Measurements from ENCODE around the gene TMEM243.

Gene TMEM243

DNA sequence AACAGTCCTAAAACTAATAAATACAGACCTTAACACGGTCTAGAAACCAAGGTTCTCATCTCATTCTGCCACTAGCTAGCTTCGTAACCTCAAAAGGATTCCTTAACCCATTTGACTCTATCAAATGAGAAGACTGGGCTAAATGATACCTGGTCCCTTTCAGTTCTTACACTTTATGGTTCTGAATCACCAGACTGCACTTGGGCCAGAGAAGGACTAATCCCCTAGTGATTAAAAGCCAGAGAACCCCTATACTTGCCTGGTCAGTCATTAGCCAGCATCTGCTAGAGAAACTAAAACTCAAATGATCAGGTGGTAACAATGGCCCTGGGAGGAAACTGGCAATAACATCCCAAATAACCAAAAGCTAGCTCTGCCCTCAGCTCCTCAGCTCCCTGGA is 16.8 kb downstream of the TMEM243 start:
- Mint-ChIP-seq H3K27me3 (no peaks in the 10 kb centered on the region), H3K9me3 (peaks cover 8% of the 10 kb centered on the region), H3K36me3 (peaks cover 50% of the 10 kb centered on the region), H3K4me3 (no peak overlapping the region), H3K27ac (peak overlapping the region; percentile 72), H3K4me1 (peaks cover 48% of the 10 kb centered on the region)
- ATAC-seq (ENCODE audit: low read depth), result no peak
- no peak for DNase-seq (ENCODE audit: low spot score in 2 of 2)

DNA sequence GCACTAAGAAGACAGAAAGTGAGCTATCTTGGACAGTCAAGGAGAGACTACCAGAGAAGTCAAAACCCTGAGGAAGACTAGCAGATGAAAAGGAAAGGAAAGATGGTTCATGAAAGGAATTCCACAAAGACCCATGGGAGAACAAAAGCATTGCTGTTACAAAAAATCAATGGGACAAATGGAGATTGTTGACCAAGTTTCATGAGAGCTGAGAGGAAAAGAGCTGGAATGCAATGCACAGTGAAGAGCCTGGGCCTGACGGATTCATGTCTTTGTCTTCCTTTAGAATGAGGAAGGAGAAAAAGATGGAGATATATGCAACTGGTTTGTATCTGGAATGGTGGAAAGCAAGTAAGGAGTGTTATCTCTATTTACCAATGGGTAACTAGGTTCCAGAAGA is 17.3 kb downstream of the TMEM243 start:
- no peak for DNase-seq (ENCODE audit: low spot score in 2 of 2)
- peaks cover 8% of the 10 kb centered on the region for H3K9me3 Mint-ChIP-seq
- H3K27me3 Mint-ChIP-seq, result no peaks in the 10 kb centered on the region
- peaks cover 51% of the 10 kb centered on the region for H3K36me3 Mint-ChIP-seq
- H3K4me3 Mint-ChIP-seq, result peak overlapping the region; percentile 8
- peaks cover 48% of the 10 kb centered on the region for H3K4me1 Mint-ChIP-seq
- ATAC-seq (ENCODE audit: low read depth), result no peak
- peak overlapping the region; percentile 72 for H3K27ac Mint-ChIP-seq

DNA sequence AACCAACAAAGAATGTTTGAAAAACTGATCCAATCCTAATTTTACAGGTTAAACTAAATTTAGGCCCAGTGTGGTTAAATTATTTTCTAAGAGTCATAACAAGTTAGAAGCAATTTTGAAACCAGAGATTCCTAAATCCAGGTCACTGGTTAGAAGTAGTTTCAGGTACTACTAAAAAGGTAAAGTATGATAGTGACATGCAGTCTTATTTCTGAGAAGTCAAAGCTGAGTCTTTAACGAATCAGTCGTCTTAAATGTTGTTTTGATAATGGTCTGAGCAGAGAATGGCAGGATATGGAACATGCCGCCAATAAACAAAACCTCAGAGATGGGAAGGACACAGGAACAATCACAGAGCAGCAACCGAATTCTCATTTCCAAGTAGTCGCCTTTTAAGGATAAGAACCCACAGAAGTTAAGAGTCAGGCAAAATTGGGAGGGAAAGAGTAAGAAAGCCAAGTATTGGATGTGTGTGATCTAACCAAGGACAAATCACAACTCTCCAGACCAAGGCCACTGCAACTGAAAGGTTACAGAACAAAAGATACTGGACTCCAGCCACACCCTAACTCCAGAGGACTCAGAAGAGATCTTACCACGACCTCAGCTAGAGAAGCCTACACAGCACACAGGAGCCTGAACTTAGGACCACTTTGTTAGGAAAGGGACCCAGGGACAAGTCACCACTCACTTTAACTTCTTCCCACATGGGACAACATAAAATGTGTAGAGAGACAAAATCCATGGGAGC is 19.7 kb downstream of the TMEM243 start:
- H3K27ac Mint-ChIP-seq, result peak overlapping the region; percentile 72
- no peaks in the 10 kb centered on the region for H3K27me3 Mint-ChIP-seq
- H3K4me1 Mint-ChIP-seq, result peaks cover 49% of the 10 kb centered on the region
- no peak for DNase-seq (ENCODE audit: low spot score in 2 of 2)
- H3K36me3 Mint-ChIP-seq, result peaks cover 38% of the 10 kb centered on the region
- H3K4me3 Mint-ChIP-seq, result no peak overlapping the region
- ATAC-seq (ENCODE audit: low read depth), result no peak
- peaks cover 2% of the 10 kb centered on the region for H3K9me3 Mint-ChIP-seq

DNA sequence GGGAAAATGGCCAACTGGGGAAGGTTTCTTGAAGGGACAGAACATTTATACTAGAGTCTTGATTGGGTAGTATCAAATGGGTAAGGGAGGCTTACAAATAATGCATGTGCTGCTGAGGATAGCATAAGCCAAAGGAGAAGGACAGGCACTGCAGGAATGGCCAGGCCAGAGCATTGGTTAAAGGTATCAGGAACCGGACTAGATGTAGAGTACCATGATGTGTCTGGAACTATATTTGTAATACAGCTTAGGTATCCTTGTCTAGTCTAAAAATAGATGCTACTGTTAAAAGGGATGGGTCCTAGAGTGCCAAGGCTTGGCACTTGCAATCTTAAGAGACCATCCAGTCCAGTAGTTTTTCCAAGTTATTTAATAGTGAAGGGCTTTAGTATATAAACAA is 20.3 kb downstream of the TMEM243 start:
- peaks cover 2% of the 10 kb centered on the region for H3K9me3 Mint-ChIP-seq
- H3K27me3 Mint-ChIP-seq, result no peaks in the 10 kb centered on the region
- peak overlapping the region; percentile 72 for H3K27ac Mint-ChIP-seq
- no peak for DNase-seq (ENCODE audit: low spot score in 2 of 2)
- ATAC-seq (ENCODE audit: low read depth), result no peak
- H3K4me3 Mint-ChIP-seq, result no peak overlapping the region
- H3K4me1 Mint-ChIP-seq, result peaks cover 49% of the 10 kb centered on the region
- H3K36me3 Mint-ChIP-seq, result peaks cover 37% of the 10 kb centered on the region

DNA sequence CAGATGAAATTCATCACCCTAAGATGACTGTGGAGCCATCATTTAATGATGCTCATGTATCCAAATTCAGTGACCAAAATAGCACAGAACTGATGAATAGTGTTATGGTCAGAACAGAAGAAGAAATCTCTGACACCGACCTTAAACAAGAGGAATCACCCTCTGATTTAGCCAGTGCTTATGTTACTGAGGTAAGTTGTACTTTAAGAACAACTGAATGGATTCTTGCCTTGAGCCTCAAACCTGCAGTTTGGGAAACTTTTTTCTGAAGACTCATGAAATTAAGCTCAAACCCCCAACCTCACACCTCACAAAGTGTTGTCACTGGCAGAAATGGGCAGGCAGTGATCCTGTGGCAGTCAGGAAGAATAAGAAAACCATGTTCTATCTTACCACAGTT is 25.6 kb downstream of the TMEM243 start:
- H3K36me3 Mint-ChIP-seq, result peaks cover 23% of the 10 kb centered on the region

DNA sequence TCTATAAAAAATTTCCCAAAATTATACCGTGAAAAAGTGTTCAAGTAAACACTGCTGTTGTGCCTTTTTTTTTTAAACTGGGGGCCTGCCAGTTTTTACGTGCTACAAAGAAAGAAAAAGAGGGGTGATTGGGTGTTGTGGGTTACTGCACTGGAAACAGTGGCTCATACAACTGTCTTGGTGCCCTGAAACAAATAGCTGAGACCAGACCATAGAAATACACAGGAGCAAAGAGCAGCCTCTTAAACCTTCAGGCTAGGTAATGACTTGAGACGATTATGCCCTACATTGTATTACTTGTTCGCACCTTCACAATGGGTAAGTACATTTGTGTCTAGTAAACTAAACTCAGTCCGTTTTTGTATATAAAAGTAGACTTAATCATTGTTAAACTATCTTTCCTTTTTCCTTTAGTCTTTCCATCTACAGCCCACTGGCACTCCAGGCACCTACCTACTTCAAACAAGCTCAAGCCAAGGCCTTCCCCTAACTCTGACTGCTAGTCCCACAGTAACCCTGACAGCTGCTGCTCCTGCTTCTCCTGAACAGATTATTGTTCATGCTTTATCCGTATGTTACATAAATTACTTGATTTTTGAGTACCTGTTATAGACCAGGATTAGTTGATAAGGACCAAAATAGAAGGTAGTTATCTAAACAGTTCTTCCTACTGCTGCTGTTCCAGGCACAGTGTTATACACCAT is 26.6 kb downstream of the TMEM243 start:
- Mint-ChIP-seq H3K27ac (peak overlapping the region; percentile 80), H3K9me3 (no peaks in the 10 kb centered on the region), H3K4me1 (peaks cover 19% of the 10 kb centered on the region), H3K36me3 (peaks cover 25% of the 10 kb centered on the region), H3K27me3 (no peaks in the 10 kb centered on the region), H3K4me3 (no peak overlapping the region)
- DNase-seq (ENCODE audit: low spot score in 2 of 2) (no peak), ATAC-seq (ENCODE audit: low read depth) (no peak)

More for the DNA sequence above, 25.6 kb downstream of the TMEM243 start:
- H3K9me3 Mint-ChIP-seq, result no peaks in the 10 kb centered on the region
- H3K4me3 Mint-ChIP-seq, result no peak overlapping the region
- DNase-seq (ENCODE audit: low spot score in 2 of 2) (no peak), ATAC-seq (ENCODE audit: low read depth) (no peak)
- H3K27me3 Mint-ChIP-seq, result no peaks in the 10 kb centered on the region
- peak overlapping the region; percentile 80 for H3K27ac Mint-ChIP-seq
- H3K4me1 Mint-ChIP-seq, result peaks cover 22% of the 10 kb centered on the region

DNA sequence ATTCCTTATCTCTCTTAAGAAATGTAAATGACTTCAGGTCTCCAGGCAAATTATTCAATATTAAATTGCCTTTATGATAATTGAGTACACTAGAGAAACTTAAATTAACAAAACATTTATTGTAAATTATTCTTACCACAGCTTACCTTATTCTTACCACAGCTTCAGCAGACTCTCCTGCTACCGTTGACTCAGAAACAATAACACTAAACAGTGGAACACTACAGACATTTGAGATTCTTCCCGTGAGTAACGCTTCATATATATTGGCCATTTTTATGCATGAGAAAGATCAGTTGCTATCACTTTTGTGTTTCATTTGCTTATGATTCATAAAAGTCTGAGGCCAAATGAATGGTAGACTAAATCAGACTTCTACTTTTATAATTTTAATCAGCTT is 28.7 kb downstream of the TMEM243 start:
- H3K27me3 Mint-ChIP-seq, result no peaks in the 10 kb centered on the region
- DNase-seq (ENCODE audit: low spot score in 2 of 2) (no peak), ATAC-seq (ENCODE audit: low read depth) (no peak)
- peaks cover 12% of the 10 kb centered on the region for H3K4me1 Mint-ChIP-seq
- no peaks in the 10 kb centered on the region for H3K9me3 Mint-ChIP-seq
- no peak overlapping the region for H3K4me3 Mint-ChIP-seq
- peak overlapping the region; percentile 60 for H3K27ac Mint-ChIP-seq
- H3K36me3 Mint-ChIP-seq, result peaks cover 24% of the 10 kb centered on the region

DNA sequence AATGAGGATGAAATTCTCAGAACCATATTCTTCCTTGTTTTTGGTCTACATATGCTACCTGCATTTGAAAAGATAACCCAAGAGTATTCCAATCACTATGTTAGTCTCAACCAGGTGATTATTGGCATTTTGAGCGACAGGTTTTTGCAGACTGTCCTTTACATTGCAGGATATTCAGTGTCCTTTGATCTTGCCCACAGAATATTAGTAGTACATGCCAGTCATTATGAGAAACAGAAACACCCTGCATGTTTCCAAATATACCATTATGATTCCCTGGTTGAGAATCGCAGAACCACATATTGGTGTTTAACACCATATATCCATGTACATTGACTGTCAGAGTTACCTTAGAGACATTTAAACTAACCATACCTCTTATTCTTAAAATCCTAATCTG is 30.6 kb downstream of the TMEM243 start:
- no peak for DNase-seq (ENCODE audit: low spot score in 2 of 2)
- no peak for ATAC-seq (ENCODE audit: low read depth)
- Mint-ChIP-seq H3K27me3 (no peaks in the 10 kb centered on the region), H3K4me3 (no peak overlapping the region), H3K9me3 (no peaks in the 10 kb centered on the region), H3K27ac (peak overlapping the region; percentile 48), H3K4me1 (peaks cover 18% of the 10 kb centered on the region), H3K36me3 (peaks cover 39% of the 10 kb centered on the region)

DNA sequence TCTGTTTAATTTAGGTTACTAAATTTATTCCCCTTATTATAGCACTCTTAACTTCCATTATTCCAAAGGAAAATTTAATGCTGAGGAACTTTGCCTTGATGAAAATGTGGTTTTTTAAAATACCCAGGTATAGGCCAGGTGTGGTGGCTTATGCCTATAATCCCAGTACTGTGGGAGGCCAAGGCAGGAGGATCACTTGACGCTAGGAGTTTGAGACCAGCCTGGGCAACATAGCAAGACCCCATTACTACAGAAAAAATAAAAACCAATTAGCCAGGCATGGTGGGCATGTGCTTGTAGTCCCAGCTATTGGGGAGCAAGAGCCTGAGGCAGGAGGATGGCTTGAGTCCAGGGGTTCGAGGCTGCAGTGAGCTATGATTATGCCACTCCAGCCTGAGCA is 32.4 kb downstream of the TMEM243 start:
- no peaks in the 10 kb centered on the region for H3K27me3 Mint-ChIP-seq
- ATAC-seq (ENCODE audit: low read depth) (no peak), DNase-seq (ENCODE audit: low spot score in 2 of 2) (no peak)
- no peak overlapping the region for H3K4me3 Mint-ChIP-seq
- no peak overlapping the region for H3K27ac Mint-ChIP-seq
- peaks cover 20% of the 10 kb centered on the region for H3K4me1 Mint-ChIP-seq
- H3K36me3 Mint-ChIP-seq, result peaks cover 34% of the 10 kb centered on the region
- no peaks in the 10 kb centered on the region for H3K9me3 Mint-ChIP-seq

DNA sequence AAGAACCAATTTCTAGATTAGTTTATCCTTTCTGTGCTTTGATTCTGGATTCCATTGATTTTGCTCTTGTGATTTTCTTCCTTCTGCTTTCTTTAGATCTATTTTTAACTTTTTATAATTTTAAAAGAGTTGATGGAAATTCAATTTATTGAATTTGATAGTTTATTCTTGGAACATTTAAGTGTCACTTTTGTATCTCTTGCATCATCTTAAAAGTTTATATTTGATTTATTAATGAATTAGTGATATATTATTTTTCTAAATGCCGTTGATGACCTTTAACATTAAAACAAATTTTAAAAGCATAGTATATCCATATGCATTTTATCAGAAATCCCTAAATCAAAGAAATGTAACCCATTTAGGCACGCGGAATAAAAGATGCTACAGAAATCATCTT is 40.4 kb downstream of the TMEM243 start:
- Mint-ChIP-seq H3K27ac (no peak overlapping the region), H3K27me3 (no peaks in the 10 kb centered on the region), H3K9me3 (no peaks in the 10 kb centered on the region), H3K4me3 (no peak overlapping the region), H3K4me1 (peaks cover 15% of the 10 kb centered on the region), H3K36me3 (peaks cover 31% of the 10 kb centered on the region)
- ATAC-seq (ENCODE audit: low read depth), result no peak
- DNase-seq (ENCODE audit: low spot score in 2 of 2), result no peak

DNA sequence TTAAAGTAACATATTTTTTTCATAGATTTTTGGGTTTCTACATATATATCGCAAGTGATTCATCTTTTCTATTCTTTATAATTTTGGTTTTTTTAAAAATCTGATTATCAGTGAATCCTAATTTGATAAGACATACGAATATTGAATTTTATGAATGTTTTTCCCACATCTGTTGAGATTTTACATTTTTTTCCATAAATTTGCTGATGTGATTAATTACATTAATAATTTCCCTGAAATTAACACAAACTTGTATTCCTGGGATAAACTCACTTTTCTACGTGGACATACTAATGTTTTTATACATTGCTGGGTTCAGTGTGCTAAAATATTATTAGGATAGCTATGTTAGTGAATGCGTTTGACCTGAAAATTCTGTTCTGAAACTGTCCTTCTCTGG is 41.2 kb downstream of the TMEM243 start:
- peaks cover 33% of the 10 kb centered on the region for H3K36me3 Mint-ChIP-seq
- no peaks in the 10 kb centered on the region for H3K27me3 Mint-ChIP-seq
- no peaks in the 10 kb centered on the region for H3K9me3 Mint-ChIP-seq
- H3K4me1 Mint-ChIP-seq, result peaks cover 10% of the 10 kb centered on the region
- ATAC-seq (ENCODE audit: low read depth), result no peak
- DNase-seq (ENCODE audit: low spot score in 2 of 2), result no peak
- no peak overlapping the region for H3K4me3 Mint-ChIP-seq
- H3K27ac Mint-ChIP-seq, result no peak overlapping the region

DNA sequence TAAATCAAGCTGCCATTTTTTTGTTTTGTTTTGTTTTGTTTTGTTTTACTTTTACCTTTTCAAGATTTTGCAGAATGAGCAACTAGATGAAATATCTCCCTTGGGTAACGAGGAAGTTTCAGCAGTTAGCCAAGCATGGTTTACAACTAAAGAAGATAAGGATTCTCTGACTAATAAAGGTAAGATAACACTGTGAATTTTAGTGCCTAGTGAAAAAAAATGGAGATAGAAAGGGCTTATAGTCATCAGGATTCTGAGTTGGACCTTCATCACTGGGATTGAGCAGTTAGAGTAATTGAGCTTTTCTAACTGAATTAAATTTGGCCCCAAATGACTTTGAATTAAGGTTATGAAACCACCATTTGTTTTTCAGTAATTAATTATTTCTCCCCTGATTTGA is 46.1 kb downstream of the TMEM243 start:
- Mint-ChIP-seq H3K9me3 (no peaks in the 10 kb centered on the region), H3K27ac (peak overlapping the region; percentile 81), H3K4me3 (no peak overlapping the region), H3K27me3 (no peaks in the 10 kb centered on the region), H3K36me3 (peaks cover 41% of the 10 kb centered on the region), H3K4me1 (peaks cover 13% of the 10 kb centered on the region)
- DNase-seq (ENCODE audit: low spot score in 2 of 2) (no peak), ATAC-seq (ENCODE audit: low read depth) (no peak)

DNA sequence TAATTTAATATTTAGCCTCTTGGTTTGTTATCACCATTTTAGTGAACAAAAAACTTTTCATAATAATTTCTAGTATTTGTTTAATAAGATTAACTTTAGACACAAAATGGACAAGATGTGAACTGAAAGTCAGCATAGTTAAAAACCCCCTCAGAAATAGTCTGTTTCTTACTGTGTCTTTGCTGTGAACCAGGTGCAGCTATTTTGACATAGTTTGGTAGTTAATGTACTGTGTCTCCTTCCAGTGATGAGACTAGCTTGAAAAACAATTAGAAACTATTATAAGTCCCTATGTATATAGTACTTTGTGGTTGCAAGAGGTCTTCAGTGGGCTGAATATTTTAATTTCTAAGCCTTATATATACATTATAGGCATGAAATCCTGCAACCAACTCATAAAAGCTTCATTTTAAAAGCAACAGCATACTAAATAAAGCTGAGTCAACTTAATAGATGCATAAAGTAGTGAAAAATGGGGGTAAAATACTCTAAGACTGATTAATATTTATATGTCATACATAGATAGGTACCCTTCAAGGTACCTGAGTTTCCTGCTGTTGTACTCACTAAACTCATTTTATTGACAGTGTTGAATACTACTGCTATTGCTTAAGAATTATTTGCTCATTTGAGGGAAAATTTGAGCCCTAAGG is 48.1 kb downstream of the TMEM243 start:
- Mint-ChIP-seq H3K4me3 (no peak overlapping the region), H3K27ac (no peak overlapping the region), H3K4me1 (peaks cover 11% of the 10 kb centered on the region), H3K36me3 (peaks cover 34% of the 10 kb centered on the region), H3K9me3 (no peaks in the 10 kb centered on the region), H3K27me3 (no peaks in the 10 kb centered on the region)
- DNase-seq (ENCODE audit: low spot score in 2 of 2) (no peak), ATAC-seq (ENCODE audit: low read depth) (no peak)

DNA sequence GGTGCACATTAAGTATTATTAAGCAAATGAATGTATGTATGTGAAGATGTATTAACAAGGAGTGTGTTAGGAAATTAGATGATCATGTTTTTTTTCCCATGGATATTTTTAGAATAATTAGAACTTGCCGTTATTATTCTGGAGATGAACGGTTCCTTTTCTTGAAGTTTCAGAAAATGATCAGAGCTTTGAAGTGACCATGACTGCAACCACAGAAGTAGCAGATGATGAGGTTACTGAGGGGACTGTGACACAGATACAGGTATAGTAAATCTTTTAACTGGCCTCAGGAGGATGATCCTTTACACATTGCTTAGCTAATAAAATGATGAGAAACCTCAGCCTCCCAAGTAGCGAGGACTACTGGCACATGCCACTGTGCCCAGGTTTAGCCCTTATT is 48.7 kb downstream of the TMEM243 start:
- peak overlapping the region; percentile 29 for H3K27ac Mint-ChIP-seq
- no peaks in the 10 kb centered on the region for H3K27me3 Mint-ChIP-seq
- DNase-seq (ENCODE audit: low spot score in 2 of 2), result no peak
- no peaks in the 10 kb centered on the region for H3K9me3 Mint-ChIP-seq
- ATAC-seq (ENCODE audit: low read depth), result no peak
- peaks cover 34% of the 10 kb centered on the region for H3K36me3 Mint-ChIP-seq
- H3K4me3 Mint-ChIP-seq, result no peak overlapping the region
- H3K4me1 Mint-ChIP-seq, result peaks cover 9% of the 10 kb centered on the region

All from memory B cell (primary cell).